HEK293T (cell line): ENCODE data around the gene PSMA7.
"Not testable (repeated sequence)": the region's sequence is repeated elsewhere in the genome, so short reads cannot be mapped to it uniquely, and the experiment has no call there.

Experiments
- BHLHE40 ChIP-seq: fragments of 450-650 bp; IDR thresholded peaks from 2 replicates; pipeline ENCODE4 v1.6.1; 2016; ENCODE audit warnings: mild to moderate bottlenecking, moderate library complexity, borderline replicate concordance
- ELF4 ChIP-seq: fragments of 450-650 bp; IDR thresholded peaks from 2 replicates; pipeline ENCODE4 v1.6.1; 2017; ENCODE audit warnings: antibody characterized with exemption
- FOXA1 ChIP-seq: fragments of 450-650 bp; IDR thresholded peaks from 2 replicates; pipeline ENCODE4 v1.6.1; 2016; ENCODE audit warnings: mild to moderate bottlenecking
- FOXK2 ChIP-seq: fragments of 450-650 bp; IDR thresholded peaks from 2 replicates; pipeline ENCODE4 v1.6.1; 2016; ENCODE audit warnings: mild to moderate bottlenecking
- FOXM1 ChIP-seq: fragments of 450-650 bp; IDR thresholded peaks from 2 replicates; pipeline ENCODE4 v1.6.1; 2017; ENCODE audit warnings: mild to moderate bottlenecking, borderline replicate concordance
- HDGF ChIP-seq: fragments of 450-650 bp; IDR thresholded peaks from 2 replicates; pipeline ENCODE4 v1.6.1; 2017; ENCODE audit warnings: antibody characterized with exemption, borderline replicate concordance
- SP1 ChIP-seq: fragments of 450-650 bp; IDR thresholded peaks from 2 replicates; pipeline ENCODE4 v1.6.1; 2017
- SUZ12 ChIP-seq: fragments of 450-650 bp; IDR thresholded peaks from 2 replicates; pipeline ENCODE4 v1.6.1; 2016; ENCODE audit warnings: mild to moderate bottlenecking
- TF ChIP-seq, protein P1 (sequence below): fragments of 450-650 bp; IDR thresholded peaks from 2 replicates; pipeline ENCODE4 v1.6.1; 2016

DNA sequence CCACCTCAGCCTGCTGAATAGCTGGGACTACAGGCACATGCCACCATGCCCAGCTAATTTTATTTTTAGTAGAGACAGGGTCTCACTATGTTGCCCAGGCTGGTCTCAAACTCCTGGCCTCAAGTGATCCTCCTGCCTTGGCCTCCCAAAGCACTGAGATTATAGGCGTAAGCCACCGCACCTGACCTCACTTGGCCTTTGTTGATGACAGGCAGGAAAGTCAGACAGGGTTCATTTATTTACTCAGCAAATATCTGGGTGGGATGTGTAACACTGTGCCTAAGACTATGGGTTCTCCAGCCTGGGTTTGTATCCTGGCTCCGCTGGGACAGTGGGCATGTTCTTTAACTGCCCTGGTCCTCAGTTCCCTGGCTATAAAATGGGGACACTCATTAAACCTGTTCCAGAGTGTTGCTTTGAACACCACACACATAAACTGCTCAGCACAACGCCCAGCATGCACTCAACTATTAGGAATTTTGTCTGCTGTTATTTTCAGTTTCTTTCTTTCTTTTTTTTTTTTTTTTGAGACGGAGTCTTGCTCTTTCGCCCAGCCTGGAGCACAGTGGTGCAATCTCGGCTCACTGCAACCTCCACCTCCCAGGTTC, 27.3 kb downstream of the PSMA7 start:
- not testable (repeated sequence) for TF ChIP-seq FOXA1, FOXK2, HDGF, SP1, SUZ12, ELF4, BHLHE40, FOXM1
- TF ChIP-seq, protein P1, sequence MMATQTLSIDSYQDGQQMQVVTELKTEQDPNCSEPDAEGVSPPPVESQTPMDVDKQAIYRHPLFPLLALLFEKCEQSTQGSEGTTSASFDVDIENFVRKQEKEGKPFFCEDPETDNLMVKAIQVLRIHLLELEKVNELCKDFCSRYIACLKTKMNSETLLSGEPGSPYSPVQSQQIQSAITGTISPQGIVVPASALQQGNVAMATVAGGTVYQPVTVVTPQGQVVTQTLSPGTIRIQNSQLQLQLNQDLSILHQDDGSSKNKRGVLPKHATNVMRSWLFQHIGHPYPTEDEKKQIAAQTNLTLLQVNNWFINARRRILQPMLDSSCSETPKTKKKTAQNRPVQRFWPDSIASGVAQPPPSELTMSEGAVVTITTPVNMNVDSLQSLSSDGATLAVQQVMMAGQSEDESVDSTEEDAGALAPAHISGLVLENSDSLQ: not testable (repeated sequence)
